Liver (tissue), 9 donors: ENCODE data around the gene SLC30A1. TPM values are rescaled to one million over a fixed set of nuclear protein-coding genes. Genes with fewer than 3 reads are reported as not detected.
A peak's percentile ranks its signal among the peaks of the same experiment; 100 is the strongest.

Experiments
- DNase-seq: peaks from one replicate; pipeline ENCODE4 v3.0.0-alpha.2; 2017; ENCODE audit warnings: low spot score
- H3K27ac ChIP-seq, 2 donors: one replicate each; pipeline ENCODE4 v1.7.0; 2013; ENCODE audit warnings: inconsistent platforms in 2 of 2, low read length in 2 of 2, control low read depth in 1 of 2, low read depth in 1 of 2, mild to moderate bottlenecking in 1 of 2
- H3K27me3 ChIP-seq, 4 donors: one replicate each; pipeline versions ENCODE4 v1.6.1 to v1.7.0; 2013; ENCODE audit warnings: low read length in 3 of 4, inconsistent platforms in 1 of 4, mild to moderate bottlenecking in 1 of 4, moderate library complexity in 1 of 4; ENCODE audit not compliant: control insufficient read depth in 4 of 4, insufficient read depth in 4 of 4
- H3K36me3 ChIP-seq, 4 donors: one replicate each; pipeline versions ENCODE4 v1.6.1 to v1.7.0; 2013; ENCODE audit warnings: low read length in 3 of 4, mild to moderate bottlenecking in 3 of 4, low read depth in 1 of 4, moderate library complexity in 1 of 4; ENCODE audit not compliant: control insufficient read depth in 4 of 4, insufficient read depth in 3 of 4
- H3K4me1 ChIP-seq, 4 donors: one replicate each; pipeline versions ENCODE4 v1.6.1 to v1.7.0; 2013; ENCODE audit warnings: low read length in 3 of 4, mild to moderate bottlenecking in 3 of 4, moderate library complexity in 1 of 4; ENCODE audit not compliant: control insufficient read depth in 4 of 4, insufficient read depth in 4 of 4
- H3K4me3 ChIP-seq, 3 donors: one replicate each; pipeline versions ENCODE4 v1.6.1 to v1.7.0; 2013; ENCODE audit warnings: low read length in 3 of 3, control low read depth in 1 of 3, low read depth in 1 of 3, mild to moderate bottlenecking in 1 of 3
- H3K9ac ChIP-seq, 2 donors: one replicate each; pipeline ENCODE4 v1.7.0; 2013; ENCODE audit warnings: low read length in 2 of 2, mild to moderate bottlenecking in 2 of 2, moderate library complexity in 2 of 2, control low read depth in 1 of 2, low read depth in 1 of 2
- H3K9me3 ChIP-seq, 4 donors: one replicate each; pipeline versions ENCODE4 v1.6.1 to v1.7.0; 2013; ENCODE audit warnings: low read length in 3 of 4; ENCODE audit not compliant: control insufficient read depth in 4 of 4
- EGR1 ChIP-seq, 2 donors: IDR thresholded peaks; 2 replicates each; pipeline ENCODE4 v1.6.1; 2016 to 2018; ENCODE audit warnings: antibody characterized with exemption in 2 of 2, low read depth in 2 of 2
- FOXA1 ChIP-seq: IDR thresholded peaks from 2 replicates; pipeline ENCODE4 v1.6.1; 2016; ENCODE audit warnings: antibody characterized with exemption
- FOXA2 ChIP-seq: IDR thresholded peaks from 2 replicates; pipeline ENCODE4 v1.6.1; 2016; ENCODE audit warnings: antibody characterized with exemption
- GABPA ChIP-seq, 2 donors: IDR thresholded peaks in 1 of 2; conservative IDR thresholded peaks in 1 of 2; 2 replicates each; pipeline ENCODE4 v1.6.1; 2016; ENCODE audit warnings: antibody characterized with exemption in 2 of 2, mild to moderate bottlenecking in 1 of 2, moderate library complexity in 1 of 2
- HNF4A ChIP-seq, 2 donors: conservative IDR thresholded peaks; 2 replicates each; pipeline ENCODE4 v1.6.1; 2016; ENCODE audit warnings: antibody characterized with exemption in 2 of 2, mild to moderate bottlenecking in 2 of 2
- HNF4G ChIP-seq: IDR thresholded peaks from 2 replicates; pipeline ENCODE4 v1.6.1; 2016; ENCODE audit warnings: antibody characterized with exemption
- JUND ChIP-seq, 2 donors: IDR thresholded peaks; 2 replicates each; pipeline ENCODE4 v1.6.1; 2016; ENCODE audit warnings: antibody characterized with exemption in 2 of 2
- NR2F2 ChIP-seq: IDR thresholded peaks from 2 replicates; pipeline ENCODE4 v1.6.1; 2016; ENCODE audit warnings: antibody characterized with exemption
- RAD21 ChIP-seq, 2 donors: IDR thresholded peaks; 2 replicates each; pipeline ENCODE4 v1.6.1; 2016; ENCODE audit warnings: antibody characterized with exemption in 2 of 2, mild to moderate bottlenecking in 2 of 2
- RXRA ChIP-seq, 2 donors: IDR thresholded peaks; 2 replicates each; pipeline ENCODE4 v1.6.1; 2017 to 2018; ENCODE audit warnings: antibody characterized with exemption in 2 of 2, mild to moderate bottlenecking in 1 of 2
- SP1 ChIP-seq: IDR thresholded peaks from 2 replicates; pipeline ENCODE4 v1.6.1; 2018; ENCODE audit warnings: antibody characterized with exemption, mild to moderate bottlenecking
- TAF1 ChIP-seq: conservative IDR thresholded peaks from 2 replicates; pipeline ENCODE4 v1.6.1; 2016; ENCODE audit warnings: antibody characterized with exemption, mild to moderate bottlenecking
- YY1 ChIP-seq: IDR thresholded peaks from 2 replicates; pipeline ENCODE4 v1.6.1; 2016; ENCODE audit warnings: antibody characterized with exemption, mild to moderate bottlenecking
- WGBS: extraction: QIAGEN DNeasy Blood & Tissue Kit; methylation state at CpG from one replicate; pipeline ENCODE4 v1.1.7; 2013; 5-methylcytosine and 5-hydroxymethylcytosine counted together
- polyA plus RNA-seq, 2 donors: library from polyadenylated mRNA; stranded (reverse) in 1 of 2; unstranded in 1 of 2; fragments of 200-250 nt in 1 of 2; fragments of >200 nt in 1 of 2; fragmentation: Nextera tagmentation in 1 of 2; extraction: Ambion mirVana in 1 of 2; gene quantifications; one replicate each; pipeline versions ENCODE4 v1.2.1 to v1.2.3, GENCODE V29; 2013 to 2015
- total RNA-seq, 2 donors: library from RNA; depleted of rRNA; stranded (reverse); fragments of >200 nt; gene quantifications; one replicate each; pipeline ENCODE4 v1.2.3, GENCODE V29; 2014
- TF ChIP-seq, protein P1 (sequence below): IDR thresholded peaks from 2 replicates; pipeline ENCODE4 v1.6.1; 2016; ENCODE audit warnings: antibody characterized with exemption
- TF ChIP-seq, protein P2 (sequence below): fragments of 150-350 bp; IDR thresholded peaks from 2 replicates; pipeline ENCODE4 v1.5.1; 2017; ENCODE audit warnings: improper control_type of control experiment, low read depth, low read length; ENCODE audit not compliant: missing input control
- TF ChIP-seq, protein P3 (sequence below): IDR thresholded peaks from 2 replicates; pipeline ENCODE4 v1.6.1; 2016; ENCODE audit warnings: antibody characterized with exemption
- donor health status: healthy.
- donor health status: healthy.
- donor health status: healthy.
- donor health status: healthy.
- donor health status: healthy.

SLC30A1 gene
- total and polyA plus RNA-seq, 4 donors, result 14.9 to 83.3 (median 39.4) TPM

DNA sequence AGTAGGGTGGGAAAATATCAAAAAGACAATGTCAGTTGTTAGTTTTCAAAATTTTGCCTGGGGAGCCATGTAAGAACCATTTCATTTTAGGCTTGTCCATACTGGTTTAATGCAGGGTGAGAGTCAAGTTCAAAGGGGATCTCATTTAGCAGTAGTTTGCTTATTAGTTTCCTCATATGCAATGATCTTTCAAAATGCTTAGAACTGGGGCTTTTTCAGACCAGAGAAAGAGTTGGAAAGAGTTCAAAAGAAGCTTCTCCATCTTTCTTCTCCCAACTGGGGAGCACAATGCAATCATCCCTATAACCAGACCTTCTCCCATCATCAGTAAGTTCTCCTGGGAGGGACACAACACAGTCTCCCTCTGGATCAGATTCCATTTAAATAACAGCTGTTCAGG, 16.5 kb upstream of the SLC30A1 start:
- Histone ChIP-seq H3K27me3 (no peaks in the 10 kb centered on the region), H3K9me3 (no peaks in the 10 kb centered on the region), H3K4me3 (no peak overlapping the region), H3K4me1 (peaks cover 8 to 15% (median 14%) of the 10 kb centered on the region in 4 donors), H3K36me3 (no peaks in the 10 kb centered on the region), H3K27ac (peak overlapping the region in 1 of 2 donors; percentile 82), H3K9ac (no peak overlapping the region)
- no peak for DNase-seq
- TF ChIP-seq TAF1 (no peak), HNF4A (conservative IDR thresholded peaks at IDR 0.05) (no peak), FOXA2 (no peak), JUND (IDR thresholded peaks at IDR 0.05) (no peak), RXRA (IDR thresholded peaks at IDR 0.05) (no peak)
- TF ChIP-seq, protein P1, sequence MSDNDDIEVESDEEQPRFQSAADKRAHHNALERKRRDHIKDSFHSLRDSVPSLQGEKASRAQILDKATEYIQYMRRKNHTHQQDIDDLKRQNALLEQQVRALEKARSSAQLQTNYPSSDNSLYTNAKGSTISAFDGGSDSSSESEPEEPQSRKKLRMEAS, result no peak

DNA sequence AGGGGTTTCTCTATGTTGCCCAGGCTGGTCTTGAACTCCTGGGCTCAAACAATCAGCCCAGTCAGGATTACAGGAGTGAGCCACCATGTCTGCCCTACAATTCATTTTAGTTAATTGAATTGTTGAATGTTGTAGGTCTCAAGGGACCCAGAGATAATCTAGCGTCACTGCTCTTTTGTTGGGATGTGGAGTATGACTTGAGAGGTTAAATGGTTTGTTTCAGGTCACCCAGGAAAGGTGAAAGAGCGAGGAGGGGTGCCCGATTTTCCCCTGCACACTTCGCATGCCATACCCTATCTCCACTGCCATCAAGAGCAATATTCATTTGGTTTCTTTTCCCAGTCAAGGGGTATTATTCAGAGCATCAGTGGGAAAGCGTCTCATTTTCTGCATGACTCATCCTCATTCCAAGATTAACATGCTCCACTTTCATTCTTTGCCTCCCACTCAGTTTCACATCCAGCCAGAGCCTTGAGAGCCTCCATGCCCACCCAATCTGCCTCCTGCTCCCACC, 13.1 kb upstream of the SLC30A1 start:
- Histone ChIP-seq H3K27me3 (no peaks in the 10 kb centered on the region), H3K27ac (no peak overlapping the region), H3K4me3 (no peak overlapping the region), H3K36me3 (no peaks in the 10 kb centered on the region), H3K9me3 (no peaks in the 10 kb centered on the region), H3K4me1 (peaks cover 8 to 15% (median 13%) of the 10 kb centered on the region in 4 donors), H3K9ac (no peak overlapping the region)
- TF ChIP-seq RXRA (IDR thresholded peaks at IDR 0.05) (no peak), FOXA1 (no peak), NR2F2 (no peak), JUND (IDR thresholded peaks at IDR 0.05) (no peak), HNF4A (conservative IDR thresholded peaks at IDR 0.05) (no peak), GABPA (IDR thresholded peaks at IDR 0.05 in 1 of 2, conservative IDR thresholded peaks at IDR 0.05 in 1 of 2) (no peak), SP1 (no peak), FOXA2 (no peak), RAD21 (IDR thresholded peaks at IDR 0.05) (no peak)
- TF ChIP-seq, protein P1, result no peak
- TF ChIP-seq, protein P2, sequence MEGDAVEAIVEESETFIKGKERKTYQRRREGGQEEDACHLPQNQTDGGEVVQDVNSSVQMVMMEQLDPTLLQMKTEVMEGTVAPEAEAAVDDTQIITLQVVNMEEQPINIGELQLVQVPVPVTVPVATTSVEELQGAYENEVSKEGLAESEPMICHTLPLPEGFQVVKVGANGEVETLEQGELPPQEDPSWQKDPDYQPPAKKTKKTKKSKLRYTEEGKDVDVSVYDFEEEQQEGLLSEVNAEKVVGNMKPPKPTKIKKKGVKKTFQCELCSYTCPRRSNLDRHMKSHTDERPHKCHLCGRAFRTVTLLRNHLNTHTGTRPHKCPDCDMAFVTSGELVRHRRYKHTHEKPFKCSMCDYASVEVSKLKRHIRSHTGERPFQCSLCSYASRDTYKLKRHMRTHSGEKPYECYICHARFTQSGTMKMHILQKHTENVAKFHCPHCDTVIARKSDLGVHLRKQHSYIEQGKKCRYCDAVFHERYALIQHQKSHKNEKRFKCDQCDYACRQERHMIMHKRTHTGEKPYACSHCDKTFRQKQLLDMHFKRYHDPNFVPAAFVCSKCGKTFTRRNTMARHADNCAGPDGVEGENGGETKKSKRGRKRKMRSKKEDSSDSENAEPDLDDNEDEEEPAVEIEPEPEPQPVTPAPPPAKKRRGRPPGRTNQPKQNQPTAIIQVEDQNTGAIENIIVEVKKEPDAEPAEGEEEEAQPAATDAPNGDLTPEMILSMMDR, result no peak
- DNase-seq, result no peak
- WGBS, result 84% methylated on average over 5 of the region's 5 CpGs

DNA sequence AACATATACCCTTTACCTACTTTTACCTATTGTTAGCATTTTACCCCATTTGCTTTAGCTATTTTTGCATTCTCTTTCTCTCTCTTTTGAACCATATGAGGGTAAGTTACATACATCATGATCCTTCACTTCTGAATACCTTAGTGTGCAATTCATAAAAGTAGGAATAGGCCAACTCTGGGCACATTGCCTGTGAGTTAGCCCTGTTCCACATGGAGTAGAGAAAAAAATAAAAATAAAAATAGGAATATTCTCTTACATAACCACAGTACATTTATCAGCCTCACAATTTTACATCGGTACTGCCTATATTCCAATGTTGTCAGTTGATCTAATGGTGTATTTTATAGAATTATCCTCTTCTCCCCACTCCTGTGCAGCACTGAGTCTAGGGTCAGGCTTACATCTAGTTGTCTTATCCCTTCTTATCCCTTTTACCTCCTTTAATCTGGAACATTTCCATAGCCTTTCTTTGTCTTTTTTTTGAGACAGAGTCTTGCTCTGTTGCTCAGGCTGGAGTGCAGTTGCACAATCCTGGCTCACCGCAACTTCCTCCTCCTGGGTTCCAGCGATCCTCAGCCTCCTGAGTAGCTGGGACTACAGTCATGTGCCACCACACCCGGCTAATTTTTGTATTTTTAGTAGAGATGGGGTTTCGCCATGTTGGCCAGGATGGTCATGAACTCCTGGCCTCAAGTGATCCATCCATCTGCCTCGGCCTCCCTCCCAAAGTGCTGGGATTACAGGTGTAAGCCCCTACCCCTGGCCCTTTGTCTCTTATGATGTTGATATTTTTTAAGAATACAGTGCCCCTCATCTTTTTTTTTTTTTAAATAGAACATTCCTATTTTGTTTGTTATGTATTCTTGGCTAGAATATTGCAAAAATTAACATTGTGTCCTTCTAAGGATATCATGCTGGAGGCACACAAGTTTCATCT, 11.1 kb upstream of the SLC30A1 start:
- H3K9me3 ChIP-seq, result no peaks in the 10 kb centered on the region
- H3K4me1 ChIP-seq, result no peaks in the 10 kb centered on the region
- WGBS, result 75% methylated on average over 6 of the region's 6 CpGs
- H3K27ac ChIP-seq, result no peak overlapping the region
- no peaks in the 10 kb centered on the region for H3K27me3 ChIP-seq
- no peak overlapping the region for H3K4me3 ChIP-seq
- DNase-seq, result no peak
- no peaks in the 10 kb centered on the region for H3K36me3 ChIP-seq
- H3K9ac ChIP-seq, result no peak overlapping the region
- TF ChIP-seq YY1 (no peak), HNF4A (conservative IDR thresholded peaks at IDR 0.05) (no peak), RAD21 (IDR thresholded peaks at IDR 0.05) (no peak), RXRA (IDR thresholded peaks at IDR 0.05) (no peak), JUND (IDR thresholded peaks at IDR 0.05) (no peak), SP1 (no peak), NR2F2 (no peak), FOXA2 (no peak), FOXA1 (no peak), TAF1 (no peak), HNF4G (no peak), EGR1 (IDR thresholded peaks at IDR 0.05; ENCODE audit: low read depth in 2 of 2) (no peak)
- TF ChIP-seq, protein P2, result no peak
- TF ChIP-seq, protein P1, result no peak
- TF ChIP-seq, protein P3, sequence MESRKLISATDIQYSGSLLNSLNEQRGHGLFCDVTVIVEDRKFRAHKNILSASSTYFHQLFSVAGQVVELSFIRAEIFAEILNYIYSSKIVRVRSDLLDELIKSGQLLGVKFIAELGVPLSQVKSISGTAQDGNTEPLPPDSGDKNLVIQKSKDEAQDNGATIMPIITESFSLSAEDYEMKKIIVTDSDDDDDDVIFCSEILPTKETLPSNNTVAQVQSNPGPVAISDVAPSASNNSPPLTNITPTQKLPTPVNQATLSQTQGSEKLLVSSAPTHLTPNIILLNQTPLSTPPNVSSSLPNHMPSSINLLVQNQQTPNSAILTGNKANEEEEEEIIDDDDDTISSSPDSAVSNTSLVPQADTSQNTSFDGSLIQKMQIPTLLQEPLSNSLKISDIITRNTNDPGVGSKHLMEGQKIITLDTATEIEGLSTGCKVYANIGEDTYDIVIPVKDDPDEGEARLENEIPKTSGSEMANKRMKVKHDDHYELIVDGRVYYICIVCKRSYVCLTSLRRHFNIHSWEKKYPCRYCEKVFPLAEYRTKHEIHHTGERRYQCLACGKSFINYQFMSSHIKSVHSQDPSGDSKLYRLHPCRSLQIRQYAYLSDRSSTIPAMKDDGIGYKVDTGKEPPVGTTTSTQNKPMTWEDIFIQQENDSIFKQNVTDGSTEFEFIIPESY, result no peak
